GM12892 (cell line): ENCODE data around the gene ATXN7.

ENCODE experiments used
- POLR2A ChIP-seq: IDR thresholded peaks from 2 replicates; pipeline ENCODE4 v1.6.1; 2011; ENCODE audit warnings: low read depth, low read length, control low read depth
- POLR2AphosphoS5 ChIP-seq: IDR thresholded peaks from 2 replicates; pipeline ENCODE4 v1.6.1; 2011; ENCODE audit warnings: low read depth, low read length, control low read depth
- TAF1 ChIP-seq: IDR thresholded peaks from 2 replicates; pipeline ENCODE4 v1.6.1; 2011; ENCODE audit warnings: low read depth, mild to moderate bottlenecking, control low read depth, low read length, borderline replicate concordance

- TF ChIP-seq POLR2A (no peak), TAF1 (no peak), POLR2AphosphoS5 (no peak)
Observed at GRCh38 chr3:64047787-64048186, 184.1 kb downstream of the ATXN7 start.
